Breast epithelium (tissue), 3 donors: ENCODE measurements around the gene MAP6.

ENCODE experiments used
- CTCF ChIP-seq, 3 donors: fragments of 450-650 bp; IDR thresholded peaks; one replicate each; pipeline ENCODE4 v1.5.1; 2016 to 2017; ENCODE audit warnings: antibody characterized with exemption in 3 of 3, mild to moderate bottlenecking in 3 of 3, moderate library complexity in 3 of 3
- POLR2A ChIP-seq: fragments of 450-650 bp; IDR thresholded peaks from one replicate; pipeline ENCODE4 v1.6.1; 2016; ENCODE audit warnings: antibody characterized with exemption, mild to moderate bottlenecking, moderate library complexity
- POLR2AphosphoS5 ChIP-seq, 3 donors: sonication (generic); formaldehyde crosslinking; IDR thresholded peaks; one replicate each; pipeline ENCODE4 v1.6.1; 2017; ENCODE audit warnings: antibody characterized with exemption in 3 of 3

- TF ChIP-seq CTCF (IDR thresholded peaks at IDR 0.05) (no peak), POLR2A (no peak), POLR2AphosphoS5 (IDR thresholded peaks at IDR 0.05) (no peak)
Measured at GRCh38 chr11:75667831-75668450, 897 bp downstream of the MAP6 start.
